GM19043 (cell line): ENCODE data around the gene IRGM.

ENCODE experiments used
- ATAC-seq: cut with Tn5 transposase; IDR thresholded peaks from one replicate; pipeline ENCODE4 v1.9.1; 2021; ENCODE audit warnings: low read depth; ENCODE audit not compliant: unreplicated experiment

IRGM gene

DNA sequence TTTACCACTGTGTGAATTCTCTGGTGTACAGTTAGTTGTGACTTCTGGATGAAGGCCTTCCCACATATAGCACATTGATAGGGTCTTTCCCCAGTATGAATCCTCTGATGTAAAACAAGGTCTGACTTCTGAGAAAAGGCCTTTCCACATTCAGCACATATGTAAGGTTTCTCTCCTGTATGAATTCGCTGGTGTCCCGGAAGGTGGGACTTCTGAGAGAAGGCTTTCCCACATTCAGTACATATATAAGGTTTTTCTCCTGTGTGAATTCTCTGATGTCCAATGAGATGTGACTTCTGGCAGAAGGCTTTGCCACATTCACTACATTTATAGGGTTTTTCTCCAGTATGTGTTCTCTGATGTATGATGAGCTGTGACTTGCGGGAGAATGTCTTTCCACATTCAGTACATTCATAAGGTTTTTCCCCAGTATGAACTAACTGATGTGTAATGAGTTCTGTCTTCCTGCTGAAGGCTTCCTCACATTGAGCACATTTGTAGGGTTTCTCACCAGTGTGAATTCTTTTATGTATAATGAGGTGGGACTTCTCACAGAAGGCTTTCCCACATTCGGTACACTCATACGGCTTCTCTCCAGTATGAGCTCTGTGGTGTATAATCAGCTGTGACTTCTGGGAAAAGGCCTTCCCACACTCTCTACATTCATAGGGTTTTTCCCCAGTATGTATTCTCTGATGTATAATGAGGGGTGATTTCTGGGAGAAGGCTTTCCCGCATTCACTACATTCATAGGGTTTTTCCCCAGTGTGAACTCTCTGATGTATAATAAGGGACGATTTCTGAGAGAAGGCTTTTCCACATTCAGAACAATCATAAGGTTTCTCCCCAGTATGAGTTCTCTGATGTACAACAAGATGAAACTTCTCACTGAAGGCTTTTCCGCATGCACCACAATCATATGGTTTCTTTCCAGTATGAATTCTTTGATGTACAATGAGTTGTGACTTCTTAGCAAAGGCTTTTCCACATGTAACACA is 49.4 kb downstream of the IRGM start:
- no peak for ATAC-seq
